ENCODE results near the gene ZNRD2.
A peak's percentile ranks its signal among the peaks of the same experiment; 100 is the strongest.

ZNRD2 gene

GRCh38 chr11:65574109-65574810 is 4.0 kb downstream of the ZNRD2 start:
- DNase-seq, result peak; percentile 85 to 95

- DNase-seq, result peak in 1 of 2 donors; percentile 51
Measured at GRCh38 chr11:65574811-65575567, 4.7 kb downstream of the ZNRD2 start.

GRCh38 chr11:65575568-65576231 is 5.4 kb downstream of the ZNRD2 start, which contains the start of gene EHBP1L1:
Gene EHBP1L1, plus strand, starts transcription at chr11:65576053. Its CDS starts 250 bp downstream, at chr11:65576303.
- peak; percentile 74 to 84 for DNase-seq

- DNase-seq, result peak in 1 of 2 donors; percentile 51
Measured at GRCh38 chr11:65576232-65576866, 6.1 kb downstream of the ZNRD2 start.

GRCh38 chr11:65576867-65577755 is 6.8 kb downstream of the ZNRD2 start:
- peak in 1 of 2 donors; percentile 64 for DNase-seq

- no peak for DNase-seq
Measured at GRCh38 chr11:65577756-65578109, 7.5 kb downstream of the ZNRD2 start.

GRCh38 chr11:65578134-65578533 is 7.9 kb downstream of the ZNRD2 start:
- no peak for DNase-seq

- no peak for DNase-seq
Measured at GRCh38 chr11:65578667-65579066, 8.4 kb downstream of the ZNRD2 start.

- DNase-seq, result no peak
Measured at GRCh38 chr11:65579291-65579690, 9.0 kb downstream of the ZNRD2 start.

- no peak for DNase-seq
Measured at GRCh38 chr11:65580031-65580692, 9.9 kb downstream of the ZNRD2 start.

GRCh38 chr11:65580756-65581155 is 10.5 kb downstream of the ZNRD2 start:
- DNase-seq, result no peak

- DNase-seq, result no peak
Measured at GRCh38 chr11:65581928-65582327, 11.7 kb downstream of the ZNRD2 start.

GRCh38 chr11:65583589-65583988 is 13.3 kb downstream of the ZNRD2 start:
- DNase-seq, result no peak

GRCh38 chr11:65584106-65584505 is 13.8 kb downstream of the ZNRD2 start:
- DNase-seq, result no peak

GRCh38 chr11:65584723-65585171 is 14.5 kb downstream of the ZNRD2 start:
- DNase-seq, result no peak

GRCh38 chr11:65585396-65586246 is 15.3 kb downstream of the ZNRD2 start:
- DNase-seq, result no peak

GRCh38 chr11:65586247-65586630 is 16.0 kb downstream of the ZNRD2 start:
- no peak for DNase-seq

- DNase-seq, result no peak
Measured at GRCh38 chr11:65586676-65587075, 16.4 kb downstream of the ZNRD2 start.

- peak; percentile 76 to 79 for DNase-seq
Measured at GRCh38 chr11:65588199-65589054, 18.1 kb downstream of the ZNRD2 start.

All from stimulated activated CD4-positive, alpha-beta T cell treated with anti-CD3 and anti-CD28 coated beads, Interleukin-2, amount 100 ng/mL, for 24 hours (primary cell).